PC-3 (cell line): ENCODE data around the gene CATSPERB. TPM values are rescaled to one million over a fixed set of nuclear protein-coding genes. Genes with fewer than 3 reads are reported as not detected.

Experiments used
- ATAC-seq: fragments of 200-7000 bp; cut with Tn5 transposase; 2 replicates; pipeline ENCODE4 v1.9.1; 2020; ENCODE audit warnings: mild to moderate bottlenecking, moderate library complexity
- BruUV-seq: library from RNA; stranded (reverse); fragments of 400-500 nt; replicated peaks from 2 replicates; lab custom pipeline; 2021; lab: Mats Ljungman, UMichigan
- CTCF ChIA-PET: fragments of 300-600 bp; sonication (Branson Sonifier 250); formaldehyde crosslinking; loops from one replicate; lab custom pipeline; 2022; ENCODE audit warnings: antibody characterized with exemption; lab: Charles Lee
- POLR2A ChIA-PET: fragments of 300-600 bp; sonication (Branson Sonifier 250); formaldehyde crosslinking; loops from one replicate; lab custom pipeline; 2022; ENCODE audit warnings: antibody characterized with exemption; ENCODE audit not compliant: unreplicated experiment; lab: Charles Lee
- DNase-seq: peaks from one replicate; pipeline ENCODE4 v3.0.0-alpha.2; 2015
- H2AFZ ChIP-seq: fragments of 300-600 bp; sonication (generic); 2 replicates; pipeline ENCODE4 v1.6.0; 2016; ENCODE audit warnings: antibody characterized with exemption, low read length
- H3F3A ChIP-seq: fragments of 300-600 bp; sonication (generic); one replicate; pipeline ENCODE4 v1.6.0; 2017; ENCODE audit warnings: antibody characterized with exemption, low read length, control low read depth, mild to moderate bottlenecking; ENCODE audit not compliant: unreplicated experiment
- H3K27ac ChIP-seq: fragments of 300-600 bp; sonication (generic); 2 replicates; pipeline ENCODE4 v1.5.1; 2016; ENCODE audit warnings: mild to moderate bottlenecking, low read length
- H3K27me3 ChIP-seq: fragments of 300-600 bp; sonication (generic); 2 replicates; pipeline ENCODE4 v1.6.1; 2016; ENCODE audit warnings: low read length, mixed read lengths
- H3K36me3 ChIP-seq: fragments of 300-600 bp; sonication (generic); 2 replicates; pipeline ENCODE4 v1.6.1; 2016; ENCODE audit warnings: low read depth, mixed run types, low read length, mixed read lengths
- H3K4me1 ChIP-seq: fragments of 300-600 bp; sonication (generic); 2 replicates; pipeline ENCODE4 v1.5.1; 2016; ENCODE audit warnings: low read length; ENCODE audit not compliant: insufficient read depth
- H3K4me2 ChIP-seq: fragments of 300-600 bp; sonication (generic); 2 replicates; pipeline ENCODE4 v1.6.0; 2016; ENCODE audit warnings: low read length
- H3K4me3 ChIP-seq: fragments of 300-600 bp; sonication (generic); 2 replicates; pipeline ENCODE4 v1.5.1; 2016; ENCODE audit warnings: mild to moderate bottlenecking, low read length, mixed read lengths
- H3K79me2 ChIP-seq: fragments of 300-600 bp; sonication (generic); 2 replicates; pipeline ENCODE4 v1.6.1; 2017; ENCODE audit warnings: low read length, mixed read lengths
- H3K9ac ChIP-seq: fragments of 300-600 bp; sonication (generic); 2 replicates; pipeline ENCODE4 v1.6.0; 2016; ENCODE audit warnings: mild to moderate bottlenecking, low read length
- H3K9me2 ChIP-seq: fragments of 300-600 bp; sonication (generic); replicated peaks from 2 replicates; pipeline ENCODE4 v1.6.1; 2016; ENCODE audit warnings: mixed run types, low read length, mixed read lengths
- H3K9me3 ChIP-seq: fragments of 300-600 bp; sonication (generic); 2 replicates; pipeline ENCODE4 v1.6.1; 2016; ENCODE audit warnings: low read length, mixed read lengths
- H4K20me1 ChIP-seq: fragments of 300-600 bp; sonication (generic); 2 replicates; pipeline ENCODE4 v1.6.1; 2016; ENCODE audit warnings: low read length, mixed read lengths
- CTCF ChIP-seq: fragments of 300-600 bp; sonication (generic); conservative IDR thresholded peaks from 2 replicates; pipeline ENCODE4 v1.5.1; 2017; ENCODE audit warnings: antibody characterized with exemption, low read depth, mild to moderate bottlenecking, low read length
- EZH2 ChIP-seq: fragments of 300-600 bp; sonication (generic); IDR thresholded peaks from one replicate; pipeline ENCODE4 v1.6.1; 2017; ENCODE audit warnings: antibody characterized with exemption, mild to moderate bottlenecking, low read length; ENCODE audit not compliant: unreplicated experiment
- EZH2phosphoT487 ChIP-seq: fragments of 300-600 bp; sonication (generic); IDR thresholded peaks from 2 replicates; pipeline ENCODE4 v1.6.1; 2018; ENCODE audit warnings: mild to moderate bottlenecking, antibody characterized with exemption, low read length, borderline replicate concordance
- intact Hi-C: fragments of 100-400 bp; cut with micrococcal nuclease; formaldehyde crosslinking; loops from 2 replicates; pipeline ENCODE4 v1.9.0; 2023
- total RNA-seq: library from RNA; depleted of rRNA; stranded (reverse); fragments of >200 nt; gene quantifications from 2 replicates; pipeline ENCODE4 v1.2.3, GENCODE V29; 2014

The CATSPERB gene
- total RNA-seq, 1 experiment from 2014 or later: not detected

GRCh38 chr14:91750634-91751198 is 18.8 kb upstream of the CATSPERB start:
- no peak for ATAC-seq
- no TSS peak for BruUV-seq
- POLR2A ChIA-PET: no interaction called here

GRCh38 chr14:91749868-91750267 is 18.0 kb upstream of the CATSPERB start:
- CTCF ChIA-PET: interaction anchor here (0.5 kb wide), 1 partner anchor 100 kb away, joined by 3 read pairs; no protein-coding TSS in a partner anchor
- H3K36me3 ChIP-seq: no peaks in the 10 kb centered on the region
- no peaks in the 10 kb centered on the region for H3K9me2 ChIP-seq
- DNase-seq (peak; percentile 64), ATAC-seq (no peak)
- peaks cover 30% of the 10 kb centered on the region for H3K4me1 ChIP-seq
- H3K27ac ChIP-seq: no peak overlapping the region
- H3K9me3 ChIP-seq: no peaks in the 10 kb centered on the region
- no peak overlapping the region for H3K4me2 ChIP-seq
- H3K9ac ChIP-seq: no peak overlapping the region
- POLR2A ChIA-PET: no interaction called here
- H4K20me1 ChIP-seq: no peaks in the 10 kb centered on the region
- no peak overlapping the region for H2AFZ ChIP-seq
- TF ChIP-seq EZH2 (no peak), EZH2phosphoT487 (no peak), CTCF (no peak)
- no peaks in the 10 kb centered on the region for H3K79me2 ChIP-seq
- no peaks in the 10 kb centered on the region for H3K27me3 ChIP-seq
- BruUV-seq: no TSS peak
- peaks cover 5% of the 10 kb centered on the region for H3F3A ChIP-seq
- H3K4me3 ChIP-seq: no peak overlapping the region
- intact Hi-C loops: no loop called here

More at GRCh38 chr14:91750634-91751198, 18.8 kb upstream of the CATSPERB start:
- no peak overlapping the region for H3K4me3 ChIP-seq
- H3K9ac ChIP-seq: no peak overlapping the region
- DNase-seq: peak; percentile 11
- no peaks in the 10 kb centered on the region for H4K20me1 ChIP-seq
- no peaks in the 10 kb centered on the region for H3K79me2 ChIP-seq
- no peak overlapping the region for H3K4me2 ChIP-seq
- TF ChIP-seq CTCF (no peak), EZH2phosphoT487 (no peak), EZH2 (no peak)
- H3K9me2 ChIP-seq: no peaks in the 10 kb centered on the region
- CTCF ChIA-PET: no interaction called here
- no peak overlapping the region for H2AFZ ChIP-seq
- H3K36me3 ChIP-seq: no peaks in the 10 kb centered on the region
- no peaks in the 10 kb centered on the region for H3K9me3 ChIP-seq
- H3K27ac ChIP-seq: no peak overlapping the region
- H3F3A ChIP-seq: peaks cover 3% of the 10 kb centered on the region
- intact Hi-C loops: no loop called here
- no peaks in the 10 kb centered on the region for H3K27me3 ChIP-seq
- H3K4me1 ChIP-seq: peaks cover 29% of the 10 kb centered on the region

- no peaks in the 10 kb centered on the region for H3K36me3 ChIP-seq
Observed at GRCh38 chr14:91748049-91748448, 16.2 kb upstream of the CATSPERB start.

More at GRCh38 chr14:91748049-91748448, 16.2 kb upstream of the CATSPERB start:
- Histone ChIP-seq H3K27me3 (no peaks in the 10 kb centered on the region), H3K4me2 (no peak overlapping the region), H3F3A (peaks cover 5% of the 10 kb centered on the region), H2AFZ (no peak overlapping the region), H3K9me3 (no peaks in the 10 kb centered on the region), H3K9ac (no peak overlapping the region), H3K9me2 (no peaks in the 10 kb centered on the region), H3K4me3 (no peak overlapping the region), H3K79me2 (no peaks in the 10 kb centered on the region), H3K27ac (no peak overlapping the region), H4K20me1 (no peaks in the 10 kb centered on the region), H3K4me1 (peaks cover 33% of the 10 kb centered on the region)
- no TSS peak for BruUV-seq
- ChIA-PET CTCF (no interaction called here), POLR2A (no interaction called here)
- no peak for ATAC-seq
- no peak for DNase-seq
- no peak for TF ChIP-seq CTCF
- TF ChIP-seq EZH2phosphoT487: no peak
- TF ChIP-seq EZH2: no peak
- intact Hi-C loops: no loop called here
